A549 (cell line): ENCODE measurements around the gene ANKRD29. TPM values are rescaled to one million over a fixed set of nuclear protein-coding genes. Genes with fewer than 3 reads are reported as not detected.

ENCODE experiments used
- ATAC-seq, 2 experiments: fragments of 200-7000 bp in 1 of 2; fragments of >200 bp in 1 of 2; cut with Nextera tagmentation in 1 of 2; cut with Tn5 transposase in 1 of 2; 3 replicates each; pipeline versions ENCODE4 v1.8.0 to v1.9.1; 2018 to 2020; ENCODE audit warnings: mild to moderate bottlenecking in 1 of 2, moderate library complexity in 1 of 2
- CTCF ChIA-PET: fragments of 300-600 bp; sonication (Branson Sonifier 250); formaldehyde crosslinking; extraction: SDS; loops from one replicate; lab custom pipeline; 2021; ENCODE audit warnings: antibody characterized with exemption, inconsistent platforms; lab: Yijun Ruan, JAX
- POLR2A ChIA-PET: fragments of 350-600 bp; formaldehyde crosslinking; extraction: SDS; loops from one replicate; lab custom pipeline; 2021; ENCODE audit warnings: antibody characterized with exemption, inconsistent platforms; lab: Yijun Ruan, JAX
- DNase-seq, 2 experiments: peaks; one replicate each; pipeline versions ENCODE4 v3.0.0 to v3.0.0-alpha.2; 2011 to 2016; ENCODE audit warnings: low read depth in 1 of 2, low spot score in 1 of 2
- FAIRE-seq: peaks from 2 replicates; lab custom pipeline; 2011; peaks lifted over from hg19 to GRCh38; lab: Jason Lieb, UNC
- H3K27ac ChIP-seq, 2 experiments: fragments of >200 bp; sonication (Bioruptor Twin); formaldehyde crosslinking; 3 replicates each; pipeline ENCODE4 v1.5.1; 2016 to 2017
- H3K4me1 ChIP-seq: fragments of >200 bp; sonication (Bioruptor Twin); formaldehyde crosslinking; 3 replicates; pipeline ENCODE4 v1.6.1; 2016
- H3K4me2 ChIP-seq: fragments of >200 bp; sonication (Bioruptor Twin); formaldehyde crosslinking; 3 replicates; pipeline ENCODE4 v1.6.1; 2016
- H3K4me3 ChIP-seq: fragments of >200 bp; sonication (Bioruptor Twin); formaldehyde crosslinking; 3 replicates; pipeline ENCODE4 v1.5.1; 2016
- H3K9me3 ChIP-seq: fragments of >200 bp; sonication (Bioruptor Twin); formaldehyde crosslinking; 3 replicates; pipeline ENCODE4 v1.6.1; 2016
- ATOH8 ChIP-seq: fragments of 250-450 bp; sonication (Bioruptor Pico); IDR thresholded peaks from 2 replicates; pipeline ENCODE4 v1.5.0; 2020; ENCODE audit warnings: low read depth, mild to moderate bottlenecking, moderate library complexity
- CBX2 ChIP-seq: fragments of 200-600 bp; sonication (generic); IDR thresholded peaks from 2 replicates; pipeline ENCODE4 v1.6.1; 2016; ENCODE audit warnings: low read depth, mild to moderate bottlenecking, borderline replicate concordance
- CEBPB ChIP-seq, 2 experiments: fragments of >200 bp in 1 of 2; sonication (Bioruptor Twin) in 1 of 2; formaldehyde crosslinking in 1 of 2; IDR thresholded peaks; 2 replicates each; pipeline ENCODE4 v1.6.1; 2012 to 2016
- CHD4 ChIP-seq: fragments of 200-600 bp; sonication (generic); IDR thresholded peaks from 2 replicates; pipeline ENCODE4 v1.6.1; 2016; ENCODE audit warnings: antibody characterized with exemption, mild to moderate bottlenecking, borderline replicate concordance
- E2F6 ChIP-seq: IDR thresholded peaks from 2 replicates; pipeline ENCODE4 v1.6.1; 2012; ENCODE audit warnings: low read depth, borderline replicate concordance
- ESRRA ChIP-seq: fragments of 150-350 bp; IDR thresholded peaks from 2 replicates; pipeline ENCODE4 v1.6.1; 2014; ENCODE audit warnings: mild to moderate bottlenecking, low read length, borderline replicate concordance
- FOSL2 ChIP-seq, 2 experiments: fragments of 450-650 bp in 1 of 2; fragments of >200 bp in 1 of 2; sonication (Bioruptor Twin) in 1 of 2; formaldehyde crosslinking; IDR thresholded peaks; 2 replicates each; pipeline versions ENCODE4 v1.5.0 to v1.6.1; 2016 to 2020; ENCODE audit warnings: mild to moderate bottlenecking in 1 of 2, moderate library complexity in 1 of 2
- FOXS1 ChIP-seq: fragments of 250-450 bp; sonication (Bioruptor Pico); IDR thresholded peaks from 2 replicates; pipeline ENCODE4 v1.5.0; 2020; ENCODE audit warnings: mild to moderate bottlenecking, moderate library complexity
- HOXA7 ChIP-seq: fragments of 250-450 bp; sonication (Bioruptor Pico); IDR thresholded peaks from 2 replicates; pipeline ENCODE4 v1.5.0; 2020; ENCODE audit warnings: mild to moderate bottlenecking, moderate library complexity
- JUN ChIP-seq, 2 experiments: fragments of >200 bp; sonication (Bioruptor Twin); formaldehyde crosslinking; IDR thresholded peaks; 2 replicates in 1 of 2; 3 replicates in 1 of 2; pipeline ENCODE4 v1.6.1; 2016 to 2017
- JUNB ChIP-seq: fragments of >200 bp; sonication (Bioruptor Twin); formaldehyde crosslinking; IDR thresholded peaks from 2 replicates; pipeline ENCODE4 v1.6.1; 2016
- MAX ChIP-seq: IDR thresholded peaks from 2 replicates; pipeline ENCODE4 v1.6.1; 2012
- MAZ ChIP-seq: fragments of 150-350 bp; IDR thresholded peaks from 2 replicates; pipeline ENCODE4 v1.6.1; 2014; ENCODE audit warnings: antibody characterized with exemption, low read depth, low read length, borderline replicate concordance
- PHF8 ChIP-seq: fragments of 200-600 bp; sonication (generic); IDR thresholded peaks from 2 replicates; pipeline ENCODE4 v1.6.1; 2016; ENCODE audit warnings: low read depth, mild to moderate bottlenecking, antibody characterized with exemption, moderate library complexity, borderline replicate concordance
- POLR2AphosphoS2 ChIP-seq: conservative IDR thresholded peaks from 2 replicates; pipeline ENCODE4 v1.6.1; 2012; ENCODE audit warnings: low read length, improper control_type of control experiment, inconsistent platforms
- RAD21 ChIP-seq, 2 experiments: fragments of >200 bp in 1 of 2; sonication (Bioruptor Twin) in 1 of 2; formaldehyde crosslinking in 1 of 2; IDR thresholded peaks in 1 of 2; conservative IDR thresholded peaks in 1 of 2; 2 replicates in 1 of 2; 3 replicates in 1 of 2; pipeline ENCODE4 v1.6.1; 2012 to 2018; ENCODE audit warnings: inconsistent platforms in 1 of 2
- RFX5 ChIP-seq: fragments of 450-650 bp; IDR thresholded peaks from 2 replicates; pipeline ENCODE4 v1.7.1; 2014; ENCODE audit warnings: antibody characterized with exemption, mild to moderate bottlenecking, moderate library complexity
- SMC3 ChIP-seq: fragments of >200 bp; sonication (Bioruptor Twin); formaldehyde crosslinking; IDR thresholded peaks from 3 replicates; pipeline ENCODE4 v1.6.1; 2018; ENCODE audit warnings: inconsistent platforms
- SREBF2 ChIP-seq: fragments of 450-650 bp; IDR thresholded peaks from 2 replicates; pipeline ENCODE4 v1.6.1; 2014; ENCODE audit warnings: mild to moderate bottlenecking, moderate library complexity
- TFCP2L1 ChIP-seq: fragments of 250-450 bp; sonication (Bioruptor Pico); IDR thresholded peaks from 2 replicates; pipeline ENCODE4 v1.5.0; 2021; ENCODE audit warnings: mild to moderate bottlenecking
- TP53 ChIP-seq: fragments of 250-450 bp; sonication (Bioruptor Pico); IDR thresholded peaks from 2 replicates; pipeline ENCODE4 v1.5.0; 2021; ENCODE audit warnings: mild to moderate bottlenecking, moderate library complexity
- ZFP36 ChIP-seq: fragments of 450-650 bp; IDR thresholded peaks from 2 replicates; pipeline ENCODE4 v1.6.1; 2014; ENCODE audit warnings: borderline replicate concordance; ENCODE audit not compliant: partially characterized antibody
- WGBS: methylation state at CpG from one replicate; pipeline ENCODE4 v1.1.6; 2017; ENCODE audit errors: missing lambda C conversion rate; 5-methylcytosine and 5-hydroxymethylcytosine counted together
- polyA plus RNA-seq, 4 experiments: library from polyadenylated mRNA; depleted of rRNA in 3 of 4; stranded (reverse); fragments of >200 nt; fragmentation: RNase III in 1 of 4; extraction: RNeasy Plus Mini Kit Qiagen cat#74134 plus additional on column Dnase treatment in 1 of 4; gene quantifications; 2 replicates in 3 of 4; 3 replicates in 1 of 4; pipeline ENCODE4 v1.2.3, GENCODE V29; 2011 to 2017
- TF ChIP-seq, protein P1 (sequence below): fragments of 150-350 bp; IDR thresholded peaks from 2 replicates; pipeline ENCODE4 v1.6.1; 2014; ENCODE audit warnings: low read depth, mild to moderate bottlenecking, low read length
- TF ChIP-seq, protein P2 (sequence below): fragments of 200-600 bp; sonication (generic); IDR thresholded peaks from 2 replicates; pipeline ENCODE4 v1.6.1; 2016; ENCODE audit warnings: antibody characterized with exemption, mild to moderate bottlenecking, moderate library complexity
- TF ChIP-seq, protein P3 (sequence below): fragments of >200 bp; sonication (Bioruptor Twin); formaldehyde crosslinking; IDR thresholded peaks from 3 replicates; pipeline ENCODE4 v1.6.1; 2016

Gene ANKRD29
- polyA plus RNA-seq, 2 of the 4 experiments (the other 2 are of a cell fraction): 12.4 to 25.4 TPM

GRCh38 chr18:23556145-23556780, 106.4 kb downstream of the ANKRD29 start:
- ATAC-seq: no peak
- DNase-seq: no peak
- WGBS: 95% methylated on average over 19 of the region's 19 CpGs
- no peak overlapping the region for H3K4me2 ChIP-seq
- POLR2A ChIA-PET: no interaction called here
- H3K4me3 ChIP-seq: no peak overlapping the region
- CTCF ChIA-PET: interaction anchor here (1.6 kb wide), 1 partner anchor 26 kb away, joined by 3 read pairs; no protein-coding TSS in a partner anchor
- H3K27ac ChIP-seq: no peak overlapping the region
- H3K9me3 ChIP-seq: no peaks in the 10 kb centered on the region
- TF ChIP-seq, protein P1, sequence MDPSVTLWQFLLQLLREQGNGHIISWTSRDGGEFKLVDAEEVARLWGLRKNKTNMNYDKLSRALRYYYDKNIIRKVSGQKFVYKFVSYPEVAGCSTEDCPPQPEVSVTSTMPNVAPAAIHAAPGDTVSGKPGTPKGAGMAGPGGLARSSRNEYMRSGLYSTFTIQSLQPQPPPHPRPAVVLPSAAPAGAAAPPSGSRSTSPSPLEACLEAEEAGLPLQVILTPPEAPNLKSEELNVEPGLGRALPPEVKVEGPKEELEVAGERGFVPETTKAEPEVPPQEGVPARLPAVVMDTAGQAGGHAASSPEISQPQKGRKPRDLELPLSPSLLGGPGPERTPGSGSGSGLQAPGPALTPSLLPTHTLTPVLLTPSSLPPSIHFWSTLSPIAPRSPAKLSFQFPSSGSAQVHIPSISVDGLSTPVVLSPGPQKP: no peak
- no peak for TF ChIP-seq RAD21 (conservative IDR thresholded peaks at IDR 0.05 in 1 of 2, IDR thresholded peaks at IDR 0.05 in 1 of 2)
- no peak for TF ChIP-seq MAX
- TF ChIP-seq E2F6: no peak
- no peak for TF ChIP-seq HOXA7 (CRISPR knock-in tag)
- no peak for TF ChIP-seq SREBF2
- no peak for TF ChIP-seq CEBPB (IDR thresholded peaks at IDR 0.05)
- no peak for TF ChIP-seq FOSL2 (IDR thresholded peaks at IDR 0.05)
- no peak for TF ChIP-seq FOSL2 (CRISPR knock-in tag; IDR thresholded peaks at IDR 0.05)
- no peak for TF ChIP-seq TFCP2L1 (CRISPR knock-in tag)
- no peak for TF ChIP-seq ZFP36
- TF ChIP-seq TP53 (CRISPR knock-in tag): no peak
- TF ChIP-seq ESRRA: no peak
- no peak for TF ChIP-seq JUNB
- TF ChIP-seq RFX5: no peak
- TF ChIP-seq, protein P2, sequence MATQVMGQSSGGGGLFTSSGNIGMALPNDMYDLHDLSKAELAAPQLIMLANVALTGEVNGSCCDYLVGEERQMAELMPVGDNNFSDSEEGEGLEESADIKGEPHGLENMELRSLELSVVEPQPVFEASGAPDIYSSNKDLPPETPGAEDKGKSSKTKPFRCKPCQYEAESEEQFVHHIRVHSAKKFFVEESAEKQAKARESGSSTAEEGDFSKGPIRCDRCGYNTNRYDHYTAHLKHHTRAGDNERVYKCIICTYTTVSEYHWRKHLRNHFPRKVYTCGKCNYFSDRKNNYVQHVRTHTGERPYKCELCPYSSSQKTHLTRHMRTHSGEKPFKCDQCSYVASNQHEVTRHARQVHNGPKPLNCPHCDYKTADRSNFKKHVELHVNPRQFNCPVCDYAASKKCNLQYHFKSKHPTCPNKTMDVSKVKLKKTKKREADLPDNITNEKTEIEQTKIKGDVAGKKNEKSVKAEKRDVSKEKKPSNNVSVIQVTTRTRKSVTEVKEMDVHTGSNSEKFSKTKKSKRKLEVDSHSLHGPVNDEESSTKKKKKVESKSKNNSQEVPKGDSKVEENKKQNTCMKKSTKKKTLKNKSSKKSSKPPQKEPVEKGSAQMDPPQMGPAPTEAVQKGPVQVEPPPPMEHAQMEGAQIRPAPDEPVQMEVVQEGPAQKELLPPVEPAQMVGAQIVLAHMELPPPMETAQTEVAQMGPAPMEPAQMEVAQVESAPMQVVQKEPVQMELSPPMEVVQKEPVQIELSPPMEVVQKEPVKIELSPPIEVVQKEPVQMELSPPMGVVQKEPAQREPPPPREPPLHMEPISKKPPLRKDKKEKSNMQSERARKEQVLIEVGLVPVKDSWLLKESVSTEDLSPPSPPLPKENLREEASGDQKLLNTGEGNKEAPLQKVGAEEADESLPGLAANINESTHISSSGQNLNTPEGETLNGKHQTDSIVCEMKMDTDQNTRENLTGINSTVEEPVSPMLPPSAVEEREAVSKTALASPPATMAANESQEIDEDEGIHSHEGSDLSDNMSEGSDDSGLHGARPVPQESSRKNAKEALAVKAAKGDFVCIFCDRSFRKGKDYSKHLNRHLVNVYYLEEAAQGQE: no peak
- no peak for TF ChIP-seq FOXS1 (CRISPR knock-in tag)
- no peak for TF ChIP-seq CBX2
- no peak for TF ChIP-seq POLR2AphosphoS2
- FAIRE-seq: no peak
- no peaks in the 10 kb centered on the region for H3K4me1 ChIP-seq

- H3K9me3 ChIP-seq: no peaks in the 10 kb centered on the region
- CTCF ChIA-PET: interaction anchor here (2.0 kb wide), 1 partner anchor 149 kb away, joined by 6 read pairs; no protein-coding TSS in a partner anchor
- ATAC-seq: peak in 1 of 2 experiments; percentile 12; a peak in 1 of 6 replicates
- FAIRE-seq: no peak
- H3K4me1 ChIP-seq: peaks cover under 1% of the 10 kb centered on the region; the same call in 2 of the 3 replicates
- POLR2A ChIA-PET: no interaction called here
- DNase-seq: no peak
- no peak overlapping the region for H3K27ac ChIP-seq
- 94% methylated on average over 6 of the region's 6 CpGs for WGBS
- H3K4me3 ChIP-seq: no peak overlapping the region
- H3K4me2 ChIP-seq: no peak overlapping the region
- TF ChIP-seq SMC3 (no peak), RAD21 (conservative IDR thresholded peaks at IDR 0.05 in 1 of 2, IDR thresholded peaks at IDR 0.05 in 1 of 2) (no peak), CHD4 (no peak), RFX5 (no peak), PHF8 (no peak), JUN (IDR thresholded peaks at IDR 0.05) (no peak), ATOH8 (no peak), MAZ (no peak)
- TF ChIP-seq, protein P3, sequence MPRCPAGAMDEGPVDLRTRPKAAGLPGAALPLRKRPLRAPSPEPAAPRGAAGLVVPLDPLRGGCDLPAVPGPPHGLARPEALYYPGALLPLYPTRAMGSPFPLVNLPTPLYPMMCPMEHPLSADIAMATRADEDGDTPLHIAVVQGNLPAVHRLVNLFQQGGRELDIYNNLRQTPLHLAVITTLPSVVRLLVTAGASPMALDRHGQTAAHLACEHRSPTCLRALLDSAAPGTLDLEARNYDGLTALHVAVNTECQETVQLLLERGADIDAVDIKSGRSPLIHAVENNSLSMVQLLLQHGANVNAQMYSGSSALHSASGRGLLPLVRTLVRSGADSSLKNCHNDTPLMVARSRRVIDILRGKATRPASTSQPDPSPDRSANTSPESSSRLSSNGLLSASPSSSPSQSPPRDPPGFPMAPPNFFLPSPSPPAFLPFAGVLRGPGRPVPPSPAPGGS: no peak
These were observed 108.8 kb downstream of the ANKRD29 start for GRCh38 chr18:23553887-23554286.
